Stimulated activated CD8-positive, alpha-beta memory T cell treated with anti-CD3 and anti-CD28 coated beads, Interleukin-12 subunit alpha, Interleukin-12 subunit beta, amount 100 ng/mL, for 4 hours (primary cell): ENCODE data around the gene CTU1.

ENCODE experiments used
- DNase-seq: peaks from one replicate; pipeline ENCODE4 v3.0.0-alpha.2; 2020; ENCODE audit warnings: low read depth

The CTU1 gene

DNA sequence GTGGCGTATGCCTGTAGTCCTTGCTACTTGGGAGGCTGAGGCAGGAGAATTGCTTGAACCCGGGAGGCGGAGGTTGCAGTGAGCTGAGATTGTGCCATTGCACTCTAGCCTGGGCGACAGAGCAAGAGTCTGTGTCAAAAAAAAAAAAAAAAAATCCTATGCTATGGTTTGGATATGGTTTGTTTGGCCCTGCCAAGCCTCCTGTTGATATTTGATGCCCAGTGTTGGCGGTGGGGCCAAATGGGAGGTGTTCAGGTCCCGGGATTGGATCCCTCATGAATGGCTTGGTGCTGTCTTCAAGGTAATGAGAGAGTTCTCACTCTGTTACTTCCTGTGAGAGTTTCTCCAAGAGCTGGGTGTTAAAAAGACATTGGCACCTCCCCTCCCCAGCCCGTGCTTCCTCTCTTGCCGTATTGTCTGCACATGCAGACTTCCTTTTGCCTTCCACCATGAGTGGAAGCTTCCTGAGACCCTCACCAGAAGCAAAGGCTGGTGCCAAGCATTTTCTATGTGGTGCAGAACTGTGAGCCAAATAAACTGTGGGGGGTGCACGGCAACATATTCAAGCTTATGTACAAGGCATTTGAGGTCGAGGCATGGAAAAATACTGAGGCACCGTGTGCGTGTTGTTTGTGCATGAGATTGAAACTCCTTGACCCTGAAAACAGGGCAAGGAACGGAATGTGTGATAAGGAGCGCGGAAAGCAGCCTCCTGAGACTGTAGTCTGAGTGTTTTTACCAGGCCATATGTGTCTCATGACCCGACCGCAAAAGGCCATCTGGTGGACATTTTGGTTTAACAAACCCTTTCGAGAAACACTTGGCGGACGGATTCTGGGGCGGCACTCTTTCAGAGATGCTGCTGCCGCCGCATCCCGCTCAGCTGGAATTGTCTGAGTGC, 23.8 kb upstream of the CTU1 start:
- no peak for DNase-seq

DNA sequence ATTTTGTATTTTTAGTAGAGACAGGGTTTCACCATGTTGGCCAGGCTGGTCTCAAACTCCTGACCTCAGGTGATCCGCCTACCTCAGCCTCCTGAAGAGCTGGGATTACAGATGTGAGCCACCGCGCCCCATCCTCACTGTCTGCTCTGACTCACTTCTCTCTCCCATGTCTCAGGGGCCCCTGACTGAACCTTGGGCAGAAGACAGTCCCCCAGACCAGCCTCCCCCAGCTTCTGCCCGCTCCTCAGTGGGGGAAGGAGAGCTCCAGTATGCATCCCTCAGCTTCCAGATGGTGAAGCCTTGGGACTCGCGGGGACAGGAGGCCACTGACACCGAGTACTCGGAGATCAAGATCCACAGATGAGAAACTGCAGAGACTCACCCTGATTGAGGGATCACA, 21.5 kb upstream of the CTU1 start:
- no peak for DNase-seq

DNA sequence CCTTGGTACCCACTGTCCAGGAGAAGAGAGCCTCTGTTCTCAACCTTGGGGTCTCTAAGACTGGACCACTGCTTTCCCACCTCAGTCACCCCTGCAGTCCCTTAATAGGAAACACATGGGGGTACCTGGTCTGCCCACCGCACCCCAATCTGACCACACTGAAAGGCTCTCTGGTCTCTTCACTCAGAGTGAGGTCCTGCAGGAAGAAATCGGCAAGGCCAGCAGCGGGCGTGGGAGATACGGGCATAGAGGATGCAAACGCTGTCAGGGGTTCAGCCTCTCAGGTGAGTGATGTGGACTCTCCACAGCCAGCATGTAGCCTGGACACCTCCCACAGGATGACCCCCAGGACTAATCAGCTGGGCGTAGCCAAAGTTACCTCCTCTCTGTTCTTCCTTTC, 20.0 kb upstream of the CTU1 start:
- no peak for DNase-seq

- DNase-seq = no peak
These were observed 19.5 kb upstream of the CTU1 start for GRCh38 chr19:51127755-51128154.

GRCh38 chr19:51127032-51127431, 18.8 kb upstream of the CTU1 start:
- no peak for DNase-seq

GRCh38 chr19:51125421-51126075, 17.3 kb upstream of the CTU1 start:
- DNase-seq = no peak

DNA sequence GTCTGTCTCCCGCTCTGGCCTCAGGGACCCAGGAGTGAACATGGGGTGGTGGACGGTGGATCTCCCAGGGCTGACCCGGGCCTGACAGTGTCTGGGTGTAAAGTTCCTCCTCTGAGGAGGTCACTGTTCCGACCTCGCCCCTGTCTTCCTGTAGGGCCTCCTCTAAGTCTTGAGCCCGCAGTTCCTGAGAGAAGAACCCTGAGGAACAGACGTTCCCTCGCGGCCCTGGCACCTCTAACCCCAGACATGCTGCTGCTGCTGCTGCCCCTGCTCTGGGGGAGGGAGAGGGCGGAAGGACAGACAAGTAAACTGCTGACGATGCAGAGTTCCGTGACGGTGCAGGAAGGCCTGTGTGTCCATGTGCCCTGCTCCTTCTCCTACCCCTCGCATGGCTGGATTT, 16.5 kb upstream of the CTU1 start, which contains the start of gene SIGLEC9:
Gene SIGLEC9 (plus strand): TSS at position 178 of the 400 bp plus-strand sequence. CDS start 69 bp downstream, at position 247.
- no peak for DNase-seq

DNA sequence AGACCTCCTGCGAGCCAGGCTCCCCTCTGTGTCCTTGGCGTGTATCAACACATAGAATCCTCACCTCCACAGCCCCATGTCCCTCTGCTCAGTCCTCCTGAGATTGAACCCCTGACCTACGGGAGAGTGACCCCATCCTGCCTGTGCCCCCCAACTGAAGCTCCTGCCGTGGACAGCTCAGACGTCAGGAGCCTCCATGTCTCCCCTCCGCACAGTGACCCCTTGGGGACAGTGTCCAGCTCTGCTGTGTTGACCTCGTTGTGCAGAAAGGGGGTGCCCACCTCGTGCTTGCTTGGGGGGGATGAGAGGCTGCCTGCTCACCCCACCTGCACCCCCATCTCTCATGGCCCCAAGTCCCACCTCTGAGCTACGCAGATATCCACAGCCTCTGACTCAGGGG, 16.0 kb upstream of the CTU1 start:
- no peak for DNase-seq

GRCh38 chr19:51123802-51124201, 15.6 kb upstream of the CTU1 start:
- DNase-seq = no peak

DNA sequence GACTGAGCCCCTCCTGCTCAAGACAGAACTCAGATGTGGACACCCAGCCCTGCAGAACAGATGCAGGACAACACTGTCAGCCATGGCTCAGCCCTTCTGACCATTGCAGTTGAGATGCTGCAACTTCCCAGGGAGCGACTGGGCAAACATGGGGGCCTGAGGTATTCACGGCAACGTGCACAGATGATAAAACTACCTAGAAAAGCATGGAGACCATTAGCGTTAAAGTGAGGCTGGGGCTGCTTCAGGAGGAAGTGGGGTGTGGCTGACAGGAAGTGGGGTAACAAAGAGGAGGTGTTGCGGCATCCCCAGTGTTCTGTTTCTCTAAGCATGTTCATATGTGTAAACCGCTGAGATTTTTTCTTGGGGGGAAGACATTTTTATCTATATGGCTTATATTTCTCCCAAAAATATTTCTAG, 15.2 kb upstream of the CTU1 start:
- DNase-seq = no peak

DNA sequence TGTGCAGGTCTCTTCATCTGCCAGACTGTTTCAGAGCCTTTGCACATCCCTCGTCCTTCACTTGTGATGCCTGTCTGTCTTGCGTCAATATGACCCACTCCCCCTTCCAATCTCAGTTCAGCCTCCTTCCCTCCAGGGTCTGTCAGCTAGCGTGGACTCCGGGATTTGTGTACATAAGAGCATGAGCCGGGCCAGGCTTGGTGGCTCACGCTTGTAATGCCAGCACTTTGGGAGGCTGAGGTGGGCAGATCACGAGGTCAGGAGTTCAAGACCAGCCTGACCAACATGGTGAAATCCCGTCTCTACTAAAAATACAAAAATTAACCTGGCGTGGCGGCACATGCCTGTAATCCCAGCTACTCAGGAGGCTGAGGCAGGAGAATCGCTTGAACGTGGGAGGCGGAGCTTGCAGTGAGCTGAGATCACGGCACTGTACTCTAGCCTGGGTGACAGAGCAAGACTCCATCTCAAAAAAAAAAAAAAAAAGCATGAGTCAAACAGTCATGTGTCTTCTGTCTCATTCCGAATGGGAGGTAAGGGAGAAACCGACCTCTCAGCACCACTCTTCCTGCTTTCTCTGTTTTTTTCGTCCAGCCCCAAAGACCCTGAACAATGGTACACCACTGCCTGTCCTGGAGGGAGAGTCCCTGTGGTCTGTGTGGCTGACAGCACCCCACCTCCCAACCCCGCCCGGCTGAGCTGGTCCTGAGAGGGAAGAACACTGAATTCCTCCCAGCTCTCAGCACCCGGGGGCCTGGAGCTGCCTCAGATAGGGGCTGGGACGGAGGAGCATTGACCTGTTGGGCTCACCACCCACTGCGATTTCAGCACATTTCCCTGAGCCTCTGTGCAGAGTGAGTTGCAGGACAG, 14.1 kb upstream of the CTU1 start:
- no peak for DNase-seq

- DNase-seq = no peak
These were observed 13.0 kb upstream of the CTU1 start for GRCh38 chr19:51121257-51121656.

DNA sequence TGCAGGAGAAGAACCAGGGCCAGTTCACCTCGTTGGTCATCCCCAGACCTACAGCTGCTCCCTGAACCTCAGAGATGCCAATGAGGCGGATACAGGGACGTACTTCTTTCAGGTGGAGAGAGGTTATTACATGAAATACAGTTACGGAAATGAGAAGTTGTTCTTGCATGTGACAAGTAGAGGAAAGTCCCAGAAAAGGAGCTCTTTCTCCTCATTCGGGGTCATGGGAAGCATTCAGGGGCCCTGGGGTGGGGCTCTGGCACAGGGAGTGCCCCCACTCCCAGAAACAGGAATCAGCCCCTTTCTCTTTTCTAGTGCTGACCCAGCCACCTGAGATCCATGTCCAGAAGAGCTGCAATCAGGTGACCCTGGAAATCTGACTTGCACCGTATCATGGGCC, 12.0 kb upstream of the CTU1 start:
- no peak for DNase-seq

GRCh38 chr19:51119611-51120010, 11.4 kb upstream of the CTU1 start:
- DNase-seq = no peak

DNA sequence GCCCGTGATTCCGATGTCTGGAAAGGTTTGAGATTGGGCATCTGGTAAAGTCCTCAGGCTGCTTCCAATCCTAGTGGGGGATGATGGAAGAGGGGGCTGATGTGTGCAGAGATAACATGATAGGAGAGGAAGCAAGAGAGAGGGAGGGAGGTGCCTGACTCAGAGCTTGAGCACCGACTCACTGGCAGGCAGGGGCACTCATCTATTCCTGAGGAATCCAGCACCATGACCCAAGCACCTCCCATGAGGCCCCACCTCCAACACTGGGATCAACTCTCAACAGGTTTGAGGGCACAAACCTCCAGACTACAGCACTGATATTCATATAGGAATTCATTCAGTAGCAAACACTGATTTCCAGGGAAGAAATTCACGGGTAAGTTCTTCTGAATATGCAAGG, 10.9 kb upstream of the CTU1 start:
- no peak for DNase-seq

DNA sequence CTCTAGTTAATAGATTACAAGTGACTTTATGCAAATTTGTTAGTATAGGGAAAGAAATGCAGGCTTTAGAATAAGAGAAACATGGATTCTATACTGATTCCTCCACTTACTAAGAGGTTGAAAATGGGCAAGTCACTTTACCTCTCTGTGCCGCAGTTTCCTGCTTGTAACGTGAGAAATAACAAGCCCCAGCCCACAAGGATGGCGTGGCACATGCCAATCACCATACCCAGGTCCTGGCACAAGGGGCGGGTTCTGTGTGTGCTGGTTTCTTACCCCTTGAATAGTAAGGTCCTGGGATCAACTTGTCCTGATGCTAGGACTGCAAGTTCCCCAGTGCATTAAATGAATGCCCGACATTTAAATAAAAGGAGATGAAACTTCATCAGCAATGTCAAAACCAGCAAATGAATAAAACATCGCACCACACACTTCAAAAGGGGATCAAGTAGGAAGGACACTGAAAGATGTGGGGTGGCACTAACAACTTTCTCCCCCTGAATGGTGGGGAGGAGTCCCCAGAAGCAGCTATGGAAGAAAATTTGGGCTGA, 8.6 kb upstream of the CTU1 start:
- DNase-seq = no peak

- DNase-seq = no peak
These were observed 6.0 kb upstream of the CTU1 start for GRCh38 chr19:51114087-51114729.

DNA sequence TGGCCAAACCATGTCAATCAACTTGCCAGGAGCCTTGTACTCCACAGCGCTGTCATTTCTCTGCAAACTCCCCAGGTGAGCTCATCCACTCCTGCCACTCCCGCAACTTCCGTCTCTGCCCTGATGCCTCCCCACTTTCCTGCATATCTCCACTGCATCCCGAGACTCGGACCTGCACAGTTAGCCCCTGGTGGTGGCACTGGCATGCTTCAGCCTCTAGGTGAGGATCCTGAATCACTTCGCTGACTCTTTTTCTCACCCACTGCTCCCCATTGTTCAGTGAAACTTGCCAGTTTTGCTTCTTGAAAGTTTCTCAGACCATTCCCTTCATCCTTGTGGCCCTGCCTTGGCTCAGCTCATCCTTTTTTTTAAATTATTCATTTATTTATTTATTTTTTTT, 3.4 kb upstream of the CTU1 start:
- no peak for DNase-seq

GRCh38 chr19:51110666-51110971, 2.4 kb upstream of the CTU1 start:
- no peak for DNase-seq

GRCh38 chr19:51108805-51109146, 567 bp upstream of the CTU1 start:
- DNase-seq = no peak

GRCh38 chr19:51107406-51108065, 673 bp downstream of the CTU1 start:
- DNase-seq = no peak
